GM12874 (cell line): Measurements from ENCODE around the gene RIN1.
A peak's percentile ranks its signal among the peaks of the same experiment; 100 is the strongest.

Experiments used
- CTCF ChIP-seq: IDR thresholded peaks from 2 replicates; pipeline ENCODE4 v1.5.1; 2011; ENCODE audit warnings: low read depth, mild to moderate bottlenecking, control low read depth, low read length, moderate library complexity; ENCODE audit not compliant: insufficient read depth

Gene RIN1

GRCh38 chr11:66328302-66329144, 7.7 kb downstream of the RIN1 start:
- TF ChIP-seq CTCF, result peak; percentile 90

- no peak for TF ChIP-seq CTCF
Observed at GRCh38 chr11:66328031-66328301, 8.3 kb downstream of the RIN1 start.

GRCh38 chr11:66327171-66328030, 8.8 kb downstream of the RIN1 start:
- no peak for TF ChIP-seq CTCF

GRCh38 chr11:66326261-66327111, 9.7 kb downstream of the RIN1 start:
- no peak for TF ChIP-seq CTCF

- no peak for TF ChIP-seq CTCF
Observed at GRCh38 chr11:66325263-66325671, 11.0 kb downstream of the RIN1 start.

GRCh38 chr11:66324664-66325063, 11.6 kb downstream of the RIN1 start:
- TF ChIP-seq CTCF, result no peak

GRCh38 chr11:66323684-66324083, 12.6 kb downstream of the RIN1 start:
- no peak for TF ChIP-seq CTCF
